ENCODE measurements around the gene WAPL. TPM values are rescaled to one million over a fixed set of nuclear protein-coding genes. Genes with fewer than 3 reads are reported as not detected.

The WAPL gene
- total and polyA plus RNA-seq, 9 of the 15 experiments (the other 6 are each of a cell fraction or from before 2014, with no cell fraction given): 14.3 to 36.4 (median 25.3) TPM

DNA sequence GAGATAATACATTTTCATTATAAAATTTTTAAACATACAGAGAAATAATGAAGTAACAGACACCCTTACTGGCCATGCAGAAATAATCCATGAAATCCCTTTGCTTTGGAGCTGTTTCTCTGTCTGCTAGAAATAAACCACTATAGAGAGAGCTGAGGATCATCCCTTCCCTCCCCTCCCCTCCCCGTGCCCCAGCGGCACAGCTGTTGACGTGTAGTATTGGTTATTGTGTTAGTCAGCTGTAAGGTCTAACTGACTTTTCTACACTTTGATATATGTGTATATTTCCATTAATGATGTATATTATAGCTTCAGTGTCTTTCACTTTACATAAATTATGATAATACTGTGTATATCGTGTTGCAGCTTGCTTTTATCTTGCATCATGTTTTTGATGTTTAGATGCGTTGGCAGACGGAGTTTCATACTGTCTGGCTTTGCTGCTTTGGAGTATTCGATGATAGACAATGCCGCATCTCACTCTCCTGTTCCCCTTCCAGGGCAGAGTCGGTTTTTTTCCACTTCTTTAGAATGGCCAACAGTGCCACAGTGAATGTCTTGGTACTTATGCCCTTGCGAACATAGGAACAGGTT lies 127.6 kb downstream of the WAPL start:
- intact Hi-C loops (cut with micrococcal nuclease) (no loop called here), in situ Hi-C loops (cut with MboI) (no loop called here)
- ChIA-PET CTCF (ENCODE audit: low intra/inter-chr PET ratio) (no interaction called here), POLR2A (interaction anchor here (0.6 to 0.9 kb wide), 2 partner anchors 17 to 299 kb away, joined by 3 read pairs; no protein-coding TSS in a partner anchor)
- Histone ChIP-seq H3K9me3 (replicated peaks; ENCODE audit: control insufficient read depth, insufficient read depth, low read depth, low read length) (no peaks in the 10 kb centered on the region), H3K4me1 (replicated peaks in 1 of 2; ENCODE audit: control insufficient read depth in 2 of 2, insufficient read depth in 2 of 2, low read length in 2 of 2) (peaks cover 0 to 6% of the 10 kb centered on the region in 2 experiments; a peak in 3 of 5 replicates), H3K4me2 (ENCODE audit: insufficient read depth, low read length) (no peak overlapping the region), H4K20me1 (replicated peaks; ENCODE audit: control insufficient read depth, insufficient read depth, low read length) (no peaks in the 10 kb centered on the region), H3K9me1 (ENCODE audit: control insufficient read depth, insufficient read depth, low read length) (no peaks in the 10 kb centered on the region), H3K4me3 (no peak overlapping the region), H3K9ac (ENCODE audit: insufficient read depth in 1 of 2, low read depth in 2 of 2, low read length in 2 of 2) (no peak overlapping the region), H3K36me3 (ENCODE audit: control insufficient read depth, insufficient read depth, low read length) (no peaks in the 10 kb centered on the region), H3K27me3 (ENCODE audit: control insufficient read depth in 2 of 2, insufficient read depth in 2 of 2, low read length in 2 of 2) (peaks cover 0 to 10% of the 10 kb centered on the region in 2 experiments; a peak in 1 of 5 replicates), H3K27ac (ENCODE audit: extremely low read depth, low read depth, low read length) (no peak overlapping the region), H3K79me2 (ENCODE audit: control insufficient read depth, insufficient read depth, low read length) (no peaks in the 10 kb centered on the region), H2AFZ (ENCODE audit: low read depth, low read length) (no peak overlapping the region)
- ATAC-seq: no peak; the same call in 2 of the 3 replicates
- WGBS (ENCODE audit: insufficient coverage, low coverage, missing lambda C conversion rate): 4% methylated on average over 10 of the region's 10 CpGs
- no TSS peak for BruUV-seq (replicated peaks)
- no peak for TF ChIP-seq ZFX (CRISPR knock-in tag; IDR thresholded peaks at IDR 0.05)
- TF ChIP-seq ATF3 (IDR thresholded peaks at IDR 0.05): peak; percentile 17; the same call in 1 of the 2 replicates
- no peak for TF ChIP-seq ATF3 (CRISPR knock-in tag; conservative IDR thresholded peaks at IDR 0.05)
- TF ChIP-seq TAF1 (IDR thresholded peaks at IDR 0.05; ENCODE audit: control insufficient read depth, extremely low read depth, insufficient read depth, low read length, severe bottlenecking): no peak
- TF ChIP-seq, protein P1, sequence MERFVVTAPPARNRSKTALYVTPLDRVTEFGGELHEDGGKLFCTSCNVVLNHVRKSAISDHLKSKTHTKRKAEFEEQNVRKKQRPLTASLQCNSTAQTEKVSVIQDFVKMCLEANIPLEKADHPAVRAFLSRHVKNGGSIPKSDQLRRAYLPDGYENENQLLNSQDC (CRISPR knock-in tag; IDR thresholded peaks at IDR 0.05): no peak
- FAIRE-seq: no peak
- DNase-seq (ENCODE audit: extremely low read depth in 1 of 4, low spot score in 3 of 4): no peak

All from K562 (cell line).